Upper lobe of left lung (tissue), 6 donors: Measurements from ENCODE around the gene TRHDE. TPM values are rescaled to one million over a fixed set of nuclear protein-coding genes. Genes with fewer than 3 reads are reported as not detected.
"Not testable (repeated sequence)": the region's sequence is repeated elsewhere in the genome, so short reads cannot be mapped to it uniquely, and the experiment has no call there.

Experiments
- ATAC-seq, 2 donors: fragments of 200-7000 bp; cut with Tn5 transposase; one replicate each; pipeline ENCODE4 v1.9.1; 2022; ENCODE audit warnings: mild to moderate bottlenecking in 2 of 2, moderate library complexity in 2 of 2; ENCODE audit not compliant: low FRiP score in 2 of 2
- DNase-seq, 2 donors: peaks; one replicate each; pipeline ENCODE4 v3.0.0-alpha.2; 2019 to 2020
- H3K27ac ChIP-seq, 4 donors: fragments of 200-600 bp; sonication (generic); one replicate each; pipeline ENCODE4 v1.5.1; 2016 to 2019
- H3K27me3 ChIP-seq, 4 donors: fragments of 200-600 bp; sonication (generic); one replicate each; pipeline ENCODE4 v1.5.1; 2017 to 2019
- H3K36me3 ChIP-seq, 4 donors: fragments of 200-600 bp; sonication (generic); one replicate each; pipeline ENCODE4 v1.5.1; 2016 to 2019
- H3K4me1 ChIP-seq, 4 donors: fragments of 200-600 bp; sonication (generic); one replicate each; pipeline ENCODE4 v1.5.1; 2018 to 2019
- H3K4me3 ChIP-seq, 4 donors: fragments of 200-600 bp; sonication (generic); one replicate each; pipeline ENCODE4 v1.5.1; 2017 to 2019; ENCODE audit warnings: mild to moderate bottlenecking in 2 of 4, moderate library complexity in 1 of 4
- H3K9me3 ChIP-seq, 4 donors: fragments of 200-600 bp; sonication (generic); one replicate each; pipeline ENCODE4 v1.5.1; 2018 to 2019
- EP300 ChIP-seq, 4 donors: sonication (generic); formaldehyde crosslinking; IDR thresholded peaks; one replicate each; pipeline ENCODE4 v1.5.1; 2017; ENCODE audit warnings: antibody characterized with exemption in 4 of 4, control low read depth in 2 of 4
- POLR2A ChIP-seq, 4 donors: fragments of 450-650 bp; IDR thresholded peaks; one replicate each; pipeline ENCODE4 v1.5.1; 2016 to 2017; ENCODE audit warnings: antibody characterized with exemption in 4 of 4, mild to moderate bottlenecking in 2 of 4
- POLR2AphosphoS5 ChIP-seq, 2 donors: sonication (generic); formaldehyde crosslinking; IDR thresholded peaks; one replicate each; pipeline ENCODE4 v1.5.1; 2017; ENCODE audit warnings: antibody characterized with exemption in 2 of 2
- WGBS, 2 donors: methylation state at CpG; one replicate each; pipeline ENCODE4 v1.1.5; 2017 to 2018; 5-methylcytosine and 5-hydroxymethylcytosine counted together
- total RNA-seq, 6 donors: library from RNA; depleted of rRNA in 4 of 6; stranded (reverse); fragments of >200 nt in 4 of 6; gene quantifications; one replicate each; pipeline versions ENCODE4 v1.1.0 to v1.2.1, GENCODE V29; 2016 to 2021
- TF ChIP-seq, protein P1 (sequence below), 6 experiments: fragments of 450-650 bp in 4 of 6; fragments of 200-600 bp in 2 of 6; sonication (generic) in 2 of 6; IDR thresholded peaks; one replicate each; pipeline ENCODE4 v1.5.1; 2016 to 2019; ENCODE audit warnings: antibody characterized with exemption in 6 of 6
- donor health status: DM: no; HTN: no; CAD: no; lungs with moderate emphysema.
- donor health status: DM: no; HTN: yes; CAD: no; lungs with severe emphysema.

Gene TRHDE
- total RNA-seq, 6 donors from 2014 or later, result 2.9 to 21.0 (median 14.3) TPM

DNA sequence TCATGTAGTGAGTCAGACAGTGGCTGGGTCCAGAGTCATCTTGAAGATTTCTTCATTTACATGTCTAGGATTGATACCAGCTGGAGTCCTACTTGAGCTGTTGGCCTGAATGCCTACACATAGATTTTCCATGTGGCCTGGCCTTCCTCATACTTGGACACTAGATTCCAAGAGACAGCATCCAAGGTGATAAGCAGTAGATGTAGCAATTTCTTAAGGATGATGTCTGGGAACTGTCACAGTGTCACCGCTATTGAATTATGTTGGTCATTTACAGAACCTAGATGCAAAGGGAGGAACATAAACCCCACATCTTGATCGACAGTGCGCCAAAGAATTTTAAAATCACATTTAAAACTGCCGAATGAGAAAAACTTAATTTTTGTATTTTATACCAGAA is 412.3 kb downstream of the TRHDE start:
- DNase-seq (no peak), ATAC-seq (no peak)
- 93% methylated on average over 4 of the region's 4 CpGs for WGBS, 2 donors
- H3K27ac ChIP-seq, result no peak overlapping the region
- no peaks in the 10 kb centered on the region for H3K36me3 ChIP-seq
- no peaks in the 10 kb centered on the region for H3K9me3 ChIP-seq
- H3K27me3 ChIP-seq, result no peaks in the 10 kb centered on the region
- H3K4me3 ChIP-seq, result no peak overlapping the region
- no peaks in the 10 kb centered on the region for H3K4me1 ChIP-seq
- TF ChIP-seq EP300 (IDR thresholded peaks at IDR 0.05) (no peak), POLR2A (IDR thresholded peaks at IDR 0.05) (no peak), POLR2AphosphoS5 (IDR thresholded peaks at IDR 0.05) (no peak)
- TF ChIP-seq, protein P1, sequence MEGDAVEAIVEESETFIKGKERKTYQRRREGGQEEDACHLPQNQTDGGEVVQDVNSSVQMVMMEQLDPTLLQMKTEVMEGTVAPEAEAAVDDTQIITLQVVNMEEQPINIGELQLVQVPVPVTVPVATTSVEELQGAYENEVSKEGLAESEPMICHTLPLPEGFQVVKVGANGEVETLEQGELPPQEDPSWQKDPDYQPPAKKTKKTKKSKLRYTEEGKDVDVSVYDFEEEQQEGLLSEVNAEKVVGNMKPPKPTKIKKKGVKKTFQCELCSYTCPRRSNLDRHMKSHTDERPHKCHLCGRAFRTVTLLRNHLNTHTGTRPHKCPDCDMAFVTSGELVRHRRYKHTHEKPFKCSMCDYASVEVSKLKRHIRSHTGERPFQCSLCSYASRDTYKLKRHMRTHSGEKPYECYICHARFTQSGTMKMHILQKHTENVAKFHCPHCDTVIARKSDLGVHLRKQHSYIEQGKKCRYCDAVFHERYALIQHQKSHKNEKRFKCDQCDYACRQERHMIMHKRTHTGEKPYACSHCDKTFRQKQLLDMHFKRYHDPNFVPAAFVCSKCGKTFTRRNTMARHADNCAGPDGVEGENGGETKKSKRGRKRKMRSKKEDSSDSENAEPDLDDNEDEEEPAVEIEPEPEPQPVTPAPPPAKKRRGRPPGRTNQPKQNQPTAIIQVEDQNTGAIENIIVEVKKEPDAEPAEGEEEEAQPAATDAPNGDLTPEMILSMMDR (IDR thresholded peaks at IDR 0.05), result no peak

DNA sequence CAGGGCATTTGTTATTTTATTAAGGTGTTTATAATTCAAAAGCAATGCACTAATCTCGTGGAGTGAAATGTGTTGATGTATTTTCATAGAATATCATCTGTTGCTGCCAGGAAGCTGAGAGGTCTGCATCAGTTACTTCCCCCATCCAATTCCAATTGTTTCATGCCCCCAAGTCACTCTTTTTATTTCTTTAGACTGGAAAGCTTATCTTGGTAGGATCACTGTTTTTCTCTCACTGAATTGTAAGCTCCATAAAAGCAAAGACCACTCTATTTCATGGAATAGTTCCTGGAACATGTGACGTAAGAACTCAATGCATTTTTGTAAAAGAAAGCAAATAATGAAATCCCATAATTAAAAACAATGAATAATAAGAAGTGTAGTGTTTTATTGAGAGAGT is 420.2 kb downstream of the TRHDE start:
- DNase-seq (no peak), ATAC-seq (no peak)
- TF ChIP-seq POLR2AphosphoS5 (IDR thresholded peaks at IDR 0.05) (no peak), EP300 (IDR thresholded peaks at IDR 0.05) (no peak), POLR2A (IDR thresholded peaks at IDR 0.05) (no peak)
- TF ChIP-seq, protein P1 (IDR thresholded peaks at IDR 0.05), result no peak
- no peaks in the 10 kb centered on the region for H3K9me3 ChIP-seq
- H3K27ac ChIP-seq, result no peak overlapping the region
- H3K4me1 ChIP-seq, result no peaks in the 10 kb centered on the region
- H3K36me3 ChIP-seq, result no peaks in the 10 kb centered on the region
- no peaks in the 10 kb centered on the region for H3K27me3 ChIP-seq
- WGBS, 2 donors, result 62 to 69% methylated on average over 2 of the region's 2 CpGs
- H3K4me3 ChIP-seq, result no peak overlapping the region

DNA sequence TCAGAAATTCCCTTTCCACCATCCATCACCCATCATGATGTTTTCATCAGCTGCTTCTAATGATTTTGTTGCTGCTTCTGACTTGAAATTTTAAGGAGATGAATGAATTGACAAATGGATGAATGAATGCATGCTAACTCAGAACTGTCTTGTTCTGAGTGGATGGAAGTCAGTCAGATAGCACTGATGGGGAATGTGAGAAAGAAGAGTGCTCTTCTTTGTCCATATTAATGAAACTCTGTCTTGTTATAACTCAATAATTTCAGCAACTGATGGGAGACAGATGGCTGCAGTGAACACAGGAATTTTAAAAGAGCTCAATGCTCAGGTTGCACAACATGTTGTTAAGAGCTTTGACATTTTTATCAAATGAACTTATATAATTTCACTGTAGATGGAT is 422.0 kb downstream of the TRHDE start:
- H3K36me3 ChIP-seq, result no peaks in the 10 kb centered on the region
- ATAC-seq, result no peak
- TF ChIP-seq EP300 (IDR thresholded peaks at IDR 0.05) (no peak), POLR2A (IDR thresholded peaks at IDR 0.05) (no peak), POLR2AphosphoS5 (IDR thresholded peaks at IDR 0.05) (no peak)
- TF ChIP-seq, protein P1 (IDR thresholded peaks at IDR 0.05), result no peak
- H3K27ac ChIP-seq, result no peak overlapping the region
- no peaks in the 10 kb centered on the region for H3K27me3 ChIP-seq
- no peaks in the 10 kb centered on the region for H3K4me1 ChIP-seq
- H3K4me3 ChIP-seq, result no peak overlapping the region
- DNase-seq, result no peak
- H3K9me3 ChIP-seq, result no peaks in the 10 kb centered on the region

DNA sequence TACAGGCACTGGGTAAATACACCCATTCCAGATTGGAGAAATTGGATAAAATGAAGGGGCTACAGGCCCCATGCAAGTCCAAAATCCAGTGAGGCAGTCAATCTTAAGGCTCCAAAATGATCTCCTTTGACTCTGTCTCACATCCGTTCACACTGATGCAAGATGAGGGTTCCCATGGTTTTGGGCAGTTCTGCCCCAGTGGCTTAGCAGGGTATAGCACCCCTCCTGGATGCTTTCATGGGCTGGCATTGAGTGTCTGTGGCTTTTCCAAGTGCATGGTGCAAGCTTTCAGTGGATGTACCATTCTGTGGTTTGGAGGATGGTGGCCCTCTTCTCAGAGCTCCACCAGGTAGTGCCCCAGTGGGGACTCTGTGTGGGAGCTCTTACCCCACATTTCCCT is 427.2 kb downstream of the TRHDE start:
- ATAC-seq (no peak), DNase-seq (no peak)
- Histone ChIP-seq H3K36me3 (no peaks in the 10 kb centered on the region), H3K27me3 (no peaks in the 10 kb centered on the region), H3K27ac (no peak overlapping the region), H3K4me1 (no peaks in the 10 kb centered on the region), H3K9me3 (peaks cover 0 to 8% (median 2%) of the 10 kb centered on the region in 4 donors), H3K4me3 (no peak overlapping the region)
- 84 to 100% methylated on average over 1 of the region's 1 CpG for WGBS, 2 donors
- no peak for TF ChIP-seq EP300 (IDR thresholded peaks at IDR 0.05)
- TF ChIP-seq, protein P1 (IDR thresholded peaks at IDR 0.05), result no peak
- TF ChIP-seq POLR2AphosphoS5 (IDR thresholded peaks at IDR 0.05), result no peak
- no peak for TF ChIP-seq POLR2A (IDR thresholded peaks at IDR 0.05)

DNA sequence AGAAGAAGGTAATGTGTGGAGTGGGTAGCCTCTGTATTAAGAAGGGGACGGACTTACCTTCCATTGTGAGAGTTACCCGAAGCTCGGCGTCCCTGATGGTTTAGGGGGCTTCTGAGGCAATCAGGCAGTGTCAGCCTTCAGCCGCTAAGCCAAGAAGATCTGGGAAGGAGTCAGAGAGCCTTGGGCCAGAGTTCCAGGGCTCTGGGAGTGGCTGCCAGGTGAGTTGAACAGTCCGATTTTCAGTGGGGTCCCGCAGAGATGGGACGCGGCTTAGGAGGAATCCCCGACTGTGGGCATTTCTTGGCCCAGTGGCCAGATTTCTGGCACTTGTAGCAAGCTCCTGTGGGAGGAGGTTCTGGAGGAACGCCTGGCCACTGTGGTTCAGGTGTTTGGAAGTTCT is 439.9 kb downstream of the TRHDE start:
- not testable (repeated sequence) for ATAC-seq, H3K27me3 ChIP-seq, H3K4me3 ChIP-seq, DNase-seq, H3K4me1 ChIP-seq, H3K36me3 ChIP-seq, H3K9me3 ChIP-seq, H3K27ac ChIP-seq
- 92 to 95% methylated on average over 11 of the region's 11 CpGs for WGBS, 2 donors
